ENCODE results near the gene PPP1R9A. TPM values are rescaled to one million over a fixed set of nuclear protein-coding genes. Genes with fewer than 3 reads are reported as not detected.

Gene PPP1R9A
- total RNA-seq, 2 experiments from 2014 or later = not detected

- H3K27ac Mint-ChIP-seq = no peak overlapping the region
- H3K4me3 Mint-ChIP-seq = no peak overlapping the region
- DNase-seq = no peak
- CTCF ChIA-PET = no interaction called here
- H3K27me3 Mint-ChIP-seq = peaks cover 7% of the 10 kb centered on the region
- H3K4me1 Mint-ChIP-seq = no peaks in the 10 kb centered on the region
- H3K36me3 Mint-ChIP-seq (ENCODE audit: low read depth) = no peaks in the 10 kb centered on the region
- POLR2A ChIA-PET = no interaction called here
- intact Hi-C loops (cut with DNase I, micrococcal nuclease) = loop anchor here in 1 of 2 experiments (10.0 kb wide), 1 partner anchor 797 kb away; no protein-coding TSS in a partner anchor
- no peak for ATAC-seq
- H3K9me3 Mint-ChIP-seq (ENCODE audit: low read depth) = no peaks in the 10 kb centered on the region
These were observed 334.9 kb downstream of the PPP1R9A start for GRCh38 chr7:95242266-95242665.

- H3K4me1 Mint-ChIP-seq = no peaks in the 10 kb centered on the region
- DNase-seq (no peak), ATAC-seq (no peak)
- POLR2A ChIA-PET = no interaction called here
- CTCF ChIA-PET = no interaction called here
- H3K4me3 Mint-ChIP-seq = no peak overlapping the region
- H3K9me3 Mint-ChIP-seq (ENCODE audit: low read depth) = no peaks in the 10 kb centered on the region
- H3K27me3 Mint-ChIP-seq = peaks cover 7% of the 10 kb centered on the region
- intact Hi-C loops (cut with DNase I, micrococcal nuclease) = loop anchor here in 1 of 2 experiments (10.0 kb wide), 1 partner anchor 800 kb away; no protein-coding TSS in a partner anchor
- H3K36me3 Mint-ChIP-seq (ENCODE audit: low read depth) = no peaks in the 10 kb centered on the region
- no peak overlapping the region for H3K27ac Mint-ChIP-seq
These were observed 337.2 kb downstream of the PPP1R9A start for GRCh38 chr7:95244616-95245015.

DNA sequence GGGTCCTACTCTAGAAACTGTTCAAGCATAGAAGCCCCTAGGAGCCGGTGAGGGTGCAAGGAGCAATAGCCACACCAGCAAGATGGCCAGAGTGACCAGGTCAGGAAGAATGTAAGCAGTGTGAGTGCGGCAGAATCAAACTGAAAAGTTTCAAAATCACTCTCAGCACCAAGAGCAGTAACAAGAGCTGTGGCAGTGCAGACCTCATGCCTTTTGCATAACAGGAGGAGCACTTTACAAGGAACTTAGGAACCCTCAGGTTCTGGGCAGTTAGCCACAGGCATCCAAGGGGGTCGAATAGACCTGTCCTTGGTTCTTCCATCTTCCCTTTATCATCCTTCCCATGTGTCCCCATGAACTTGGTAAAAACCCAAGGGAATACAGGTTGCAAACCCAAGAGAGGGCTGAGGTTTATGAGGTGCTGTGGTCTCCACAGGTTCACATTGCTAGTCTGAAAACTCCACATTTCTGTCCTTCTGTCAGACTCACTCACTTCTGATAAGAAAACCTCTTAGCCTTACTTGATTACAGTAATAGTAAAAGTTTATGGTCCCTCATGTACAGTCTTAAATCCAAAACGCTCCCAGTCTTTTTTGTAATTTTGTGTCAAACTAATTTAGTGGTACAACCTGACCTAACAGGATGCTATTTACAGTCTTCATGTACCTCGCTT, 338.6 kb downstream of the PPP1R9A start:
- POLR2A ChIA-PET = no interaction called here
- Mint-ChIP-seq H3K4me3 (no peak overlapping the region), H3K36me3 (ENCODE audit: low read depth) (no peaks in the 10 kb centered on the region), H3K27ac (no peak overlapping the region), H3K4me1 (no peaks in the 10 kb centered on the region), H3K27me3 (peaks cover 7% of the 10 kb centered on the region), H3K9me3 (ENCODE audit: low read depth) (no peaks in the 10 kb centered on the region)
- no peak for DNase-seq
- CTCF ChIA-PET = interaction anchor here (2.0 kb wide), 1 partner anchor 797 kb away, joined by 14 read pairs; no protein-coding TSS in a partner anchor
- intact Hi-C loops (cut with DNase I, micrococcal nuclease) = loop anchor here (1.0 to 10.0 kb wide), 2 partner anchors 797 to 801 kb away; no protein-coding TSS in a partner anchor
- no peak for ATAC-seq

- no peak overlapping the region for H3K27ac Mint-ChIP-seq
- POLR2A ChIA-PET = no interaction called here
- no peaks in the 10 kb centered on the region for H3K36me3 Mint-ChIP-seq (ENCODE audit: low read depth)
- H3K4me3 Mint-ChIP-seq = no peak overlapping the region
- no peaks in the 10 kb centered on the region for H3K4me1 Mint-ChIP-seq
- ATAC-seq (peak; percentile 58), DNase-seq (peak; percentile 50)
- CTCF ChIA-PET = interaction anchor here (0.6 to 2.0 kb wide), 9 partner anchors 19 to 1512 kb away, joined by 3 to 14 read pairs (median 3); no protein-coding TSS in a partner anchor
- intact Hi-C loops (cut with DNase I, micrococcal nuclease) = loop anchor here (1.0 to 10.0 kb wide), 2 partner anchors 798 to 802 kb away; no protein-coding TSS in a partner anchor
- H3K27me3 Mint-ChIP-seq = peaks cover 7% of the 10 kb centered on the region
- H3K9me3 Mint-ChIP-seq (ENCODE audit: low read depth) = no peaks in the 10 kb centered on the region
These were observed 339.5 kb downstream of the PPP1R9A start for GRCh38 chr7:95246831-95247370.

DNA sequence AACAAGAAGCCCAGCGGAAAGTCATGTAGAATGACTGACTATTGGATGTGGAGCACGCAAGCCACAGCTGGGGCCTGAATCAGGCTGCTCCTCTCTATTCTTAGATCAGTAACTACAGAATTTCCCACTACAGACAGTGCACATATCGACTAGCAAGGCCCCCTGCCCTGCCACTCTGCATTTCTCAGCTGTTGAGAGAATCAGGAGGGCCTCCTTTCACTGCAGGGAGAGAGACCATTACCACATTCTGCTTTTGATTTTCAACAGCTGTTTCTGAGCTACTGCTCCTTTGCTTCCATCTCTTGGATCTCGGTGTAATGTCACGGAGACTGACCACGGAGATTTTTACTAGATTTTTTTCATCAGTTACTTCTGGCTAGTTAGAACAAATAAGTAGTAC, 343.2 kb downstream of the PPP1R9A start:
- H3K4me3 Mint-ChIP-seq = no peak overlapping the region
- POLR2A ChIA-PET = no interaction called here
- intact Hi-C loops (cut with DNase I, micrococcal nuclease) = loop anchor here in 1 of 2 experiments (10.0 kb wide), 1 partner anchor 224 kb away; no protein-coding TSS in a partner anchor
- no peaks in the 10 kb centered on the region for H3K4me1 Mint-ChIP-seq
- H3K27me3 Mint-ChIP-seq = peaks cover 5% of the 10 kb centered on the region
- H3K27ac Mint-ChIP-seq = no peak overlapping the region
- no peak for DNase-seq
- H3K9me3 Mint-ChIP-seq (ENCODE audit: low read depth) = no peaks in the 10 kb centered on the region
- ATAC-seq = no peak
- H3K36me3 Mint-ChIP-seq (ENCODE audit: low read depth) = no peaks in the 10 kb centered on the region
- CTCF ChIA-PET = interaction anchor here (0.6 to 1.2 kb wide), 2 partner anchors 323 to 348 kb away, joined by 3 read pairs; no protein-coding TSS in a partner anchor

DNA sequence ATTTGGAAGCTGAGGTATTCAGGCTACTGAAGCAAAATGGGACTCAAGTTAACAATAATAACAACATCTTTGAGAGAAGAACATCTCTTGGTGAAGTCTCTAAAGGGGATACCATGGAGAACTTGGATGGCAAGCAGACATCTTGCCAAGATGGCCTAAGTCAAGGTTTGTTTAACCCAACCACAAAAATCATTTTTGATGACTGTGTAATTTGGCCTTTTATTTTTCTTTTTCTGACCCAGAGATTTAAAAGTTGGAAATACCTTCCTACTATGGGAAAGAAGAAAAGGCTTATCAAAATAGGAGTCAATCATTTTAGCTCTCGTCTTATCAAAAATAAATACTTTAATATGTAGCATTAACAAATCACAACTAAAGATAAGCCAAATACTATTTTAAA, 344.6 kb downstream of the PPP1R9A start:
- Mint-ChIP-seq H3K27ac (no peak overlapping the region), H3K27me3 (peaks cover 3% of the 10 kb centered on the region), H3K9me3 (ENCODE audit: low read depth) (no peaks in the 10 kb centered on the region), H3K4me3 (no peak overlapping the region), H3K4me1 (no peaks in the 10 kb centered on the region), H3K36me3 (ENCODE audit: low read depth) (no peaks in the 10 kb centered on the region)
- intact Hi-C loops (cut with DNase I, micrococcal nuclease) = loop anchor here in 1 of 2 experiments (10.0 kb wide), 1 partner anchor 223 kb away; no protein-coding TSS in a partner anchor
- ChIA-PET CTCF (no interaction called here), POLR2A (no interaction called here)
- DNase-seq (no peak), ATAC-seq (no peak)

GRCh38 chr7:95253986-95254385, 346.6 kb downstream of the PPP1R9A start:
- Mint-ChIP-seq H3K36me3 (ENCODE audit: low read depth) (no peaks in the 10 kb centered on the region), H3K27me3 (peaks cover 3% of the 10 kb centered on the region), H3K9me3 (ENCODE audit: low read depth) (no peaks in the 10 kb centered on the region), H3K4me1 (no peaks in the 10 kb centered on the region), H3K4me3 (no peak overlapping the region), H3K27ac (no peak overlapping the region)
- ATAC-seq (no peak), DNase-seq (no peak)
- ChIA-PET POLR2A (no interaction called here), CTCF (interaction anchor here (0.8 kb wide), 1 partner anchor 178 kb away, joined by 3 read pairs; no protein-coding TSS in a partner anchor)
- intact Hi-C loops (cut with DNase I, micrococcal nuclease) = loop anchor here in 1 of 2 experiments (10.0 kb wide), 1 partner anchor 221 kb away; no protein-coding TSS in a partner anchor

GRCh38 chr7:95255691-95256090, 348.3 kb downstream of the PPP1R9A start:
- Mint-ChIP-seq H3K4me1 (no peaks in the 10 kb centered on the region), H3K27me3 (peaks cover 3% of the 10 kb centered on the region), H3K27ac (no peak overlapping the region), H3K9me3 (ENCODE audit: low read depth) (no peaks in the 10 kb centered on the region), H3K4me3 (no peak overlapping the region), H3K36me3 (ENCODE audit: low read depth) (no peaks in the 10 kb centered on the region)
- ChIA-PET POLR2A (no interaction called here), CTCF (no interaction called here)
- DNase-seq (no peak), ATAC-seq (peak; percentile 66)
- intact Hi-C loops (cut with DNase I, micrococcal nuclease) = loop anchor here in 1 of 2 experiments (10.0 kb wide), 1 partner anchor 219 kb away; no protein-coding TSS in a partner anchor

GRCh38 chr7:95261895-95262415, 354.6 kb downstream of the PPP1R9A start:
- Mint-ChIP-seq H3K9me3 (ENCODE audit: low read depth) (no peaks in the 10 kb centered on the region), H3K4me1 (no peaks in the 10 kb centered on the region), H3K36me3 (ENCODE audit: low read depth) (no peaks in the 10 kb centered on the region), H3K4me3 (no peak overlapping the region), H3K27ac (no peak overlapping the region), H3K27me3 (peaks cover 2% of the 10 kb centered on the region)
- ChIA-PET CTCF (no interaction called here), POLR2A (no interaction called here)
- intact Hi-C loops (cut with DNase I, micrococcal nuclease) = no loop called here
- ATAC-seq (no peak), DNase-seq (no peak)

DNA sequence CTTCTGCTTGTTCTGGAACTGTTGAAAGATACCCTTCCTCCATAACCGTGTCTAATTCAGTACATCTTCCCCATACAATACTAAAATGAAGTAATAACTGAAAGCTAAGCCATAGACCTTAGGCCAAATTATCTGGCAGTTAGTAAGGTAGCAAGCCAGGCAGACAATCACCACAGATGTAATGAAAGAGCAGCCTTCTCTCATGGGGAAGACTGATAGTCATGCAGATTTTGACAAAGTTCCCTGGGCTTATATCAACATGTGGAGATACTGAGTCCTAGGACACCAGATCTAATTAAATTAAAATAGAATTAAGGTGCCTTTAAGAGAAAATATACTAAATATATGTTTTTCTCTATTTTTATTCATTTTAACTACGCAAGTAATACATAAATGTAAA, 355.5 kb downstream of the PPP1R9A start:
- Mint-ChIP-seq H3K27ac (no peak overlapping the region), H3K4me3 (no peak overlapping the region), H3K27me3 (peaks cover 2% of the 10 kb centered on the region), H3K4me1 (no peaks in the 10 kb centered on the region), H3K9me3 (ENCODE audit: low read depth) (no peaks in the 10 kb centered on the region), H3K36me3 (ENCODE audit: low read depth) (no peaks in the 10 kb centered on the region)
- intact Hi-C loops (cut with DNase I, micrococcal nuclease) = no loop called here
- POLR2A ChIA-PET = no interaction called here
- DNase-seq = no peak
- no peak for ATAC-seq
- CTCF ChIA-PET = no interaction called here

DNA sequence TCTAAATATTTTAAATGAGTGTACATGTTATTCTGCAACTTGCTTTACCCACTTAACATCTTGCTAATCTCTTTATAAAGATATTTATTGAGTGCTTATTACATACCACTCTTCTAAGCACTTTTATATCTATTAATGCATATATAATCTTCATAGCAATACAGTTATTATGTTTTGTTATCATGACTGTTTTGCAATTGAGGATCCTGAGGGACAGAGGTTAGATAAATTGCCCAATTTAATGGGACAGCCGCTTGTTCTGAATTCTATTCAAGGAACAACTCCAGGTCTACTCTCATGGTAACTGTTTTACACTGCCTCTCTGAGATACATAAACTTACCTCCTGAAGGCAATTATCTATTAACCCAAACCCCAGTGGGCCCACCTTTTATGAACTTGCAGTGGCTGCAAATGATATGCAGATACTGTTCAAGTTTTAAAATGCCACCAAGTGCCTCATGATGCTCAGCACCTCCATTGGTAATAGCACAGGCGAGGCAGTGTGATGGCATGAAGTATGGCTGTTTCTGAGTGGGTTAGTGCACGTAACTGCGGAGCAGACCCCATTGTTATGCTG, 356.5 kb downstream of the PPP1R9A start:
- ChIA-PET CTCF (no interaction called here), POLR2A (no interaction called here)
- Mint-ChIP-seq H3K4me3 (no peak overlapping the region), H3K9me3 (ENCODE audit: low read depth) (no peaks in the 10 kb centered on the region), H3K27me3 (peaks cover 2% of the 10 kb centered on the region), H3K27ac (no peak overlapping the region), H3K36me3 (ENCODE audit: low read depth) (no peaks in the 10 kb centered on the region), H3K4me1 (no peaks in the 10 kb centered on the region)
- intact Hi-C loops (cut with DNase I, micrococcal nuclease) = no loop called here
- DNase-seq = no peak
- ATAC-seq = no peak
